Activated CD4-positive, alpha-beta T cell treated with anti-CD3 and anti-CD28 coated beads for 48 hours (primary cell): ENCODE measurements around the gene TRAF3IP3.
A peak's percentile ranks its signal among the peaks of the same experiment; 100 is the strongest.
"Not testable (repeated sequence)": the region's sequence is repeated elsewhere in the genome, so short reads cannot be mapped to it uniquely, and the experiment has no call there.

Experiments
- DNase-seq: peaks from one replicate; pipeline ENCODE4 v3.0.0-alpha.2; 2020

The TRAF3IP3 gene

DNA sequence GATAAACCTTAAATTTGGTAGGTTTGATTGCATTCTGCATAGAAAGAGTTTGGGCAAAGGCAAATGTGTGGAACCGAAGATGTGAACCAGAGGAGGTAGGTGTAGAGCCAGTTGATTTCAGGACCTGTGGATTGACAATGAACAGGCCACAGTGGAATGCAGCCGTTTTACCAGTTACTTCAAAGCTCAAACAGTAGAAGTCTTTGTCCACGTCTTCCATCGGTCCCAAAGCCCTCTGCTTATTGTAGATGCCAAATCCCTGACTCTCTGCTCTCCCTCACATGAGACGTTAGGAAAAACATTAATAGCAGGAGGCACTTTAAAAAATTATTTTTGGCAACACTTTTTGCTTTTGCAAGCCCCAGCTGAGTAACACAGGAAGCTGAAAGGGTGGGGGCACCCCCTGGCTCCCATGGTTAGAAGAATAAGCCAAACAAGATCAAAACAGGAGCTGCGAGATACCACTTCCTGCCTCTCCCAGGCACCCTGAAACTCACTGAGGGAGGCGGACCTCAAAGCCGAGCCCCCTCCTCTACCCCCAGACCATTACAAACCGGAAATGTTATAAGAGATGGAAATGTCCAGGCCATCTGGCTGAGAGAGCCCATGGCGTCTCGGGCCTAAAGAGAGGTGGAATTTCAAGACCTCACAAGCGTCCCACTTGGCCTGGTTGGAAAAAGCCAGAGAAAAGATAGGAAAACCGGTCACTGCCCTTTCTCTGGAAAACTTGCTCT lies 13.5 kb downstream of the TRAF3IP3 start:
- DNase-seq, result peak; percentile 84

DNA sequence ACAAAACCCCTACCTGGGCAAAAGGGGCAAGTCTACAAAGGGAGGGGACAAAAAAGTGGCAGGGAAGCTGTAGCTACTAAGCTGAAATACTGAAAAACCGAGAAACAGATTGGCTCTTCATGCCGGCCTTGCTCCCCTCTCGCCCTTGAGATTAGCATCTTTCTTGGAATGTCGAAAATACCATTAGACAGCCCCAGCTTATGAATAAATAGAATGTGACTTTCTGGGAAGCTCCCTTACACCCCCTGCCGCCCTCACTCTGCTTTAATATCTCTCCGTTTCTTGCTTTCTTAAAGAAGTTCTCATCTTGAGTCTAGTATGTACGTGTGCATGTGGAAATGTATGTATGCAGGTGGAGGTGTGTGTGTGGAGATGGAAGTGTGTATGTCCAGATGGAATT lies 14.1 kb downstream of the TRAF3IP3 start:
- no peak for DNase-seq

DNA sequence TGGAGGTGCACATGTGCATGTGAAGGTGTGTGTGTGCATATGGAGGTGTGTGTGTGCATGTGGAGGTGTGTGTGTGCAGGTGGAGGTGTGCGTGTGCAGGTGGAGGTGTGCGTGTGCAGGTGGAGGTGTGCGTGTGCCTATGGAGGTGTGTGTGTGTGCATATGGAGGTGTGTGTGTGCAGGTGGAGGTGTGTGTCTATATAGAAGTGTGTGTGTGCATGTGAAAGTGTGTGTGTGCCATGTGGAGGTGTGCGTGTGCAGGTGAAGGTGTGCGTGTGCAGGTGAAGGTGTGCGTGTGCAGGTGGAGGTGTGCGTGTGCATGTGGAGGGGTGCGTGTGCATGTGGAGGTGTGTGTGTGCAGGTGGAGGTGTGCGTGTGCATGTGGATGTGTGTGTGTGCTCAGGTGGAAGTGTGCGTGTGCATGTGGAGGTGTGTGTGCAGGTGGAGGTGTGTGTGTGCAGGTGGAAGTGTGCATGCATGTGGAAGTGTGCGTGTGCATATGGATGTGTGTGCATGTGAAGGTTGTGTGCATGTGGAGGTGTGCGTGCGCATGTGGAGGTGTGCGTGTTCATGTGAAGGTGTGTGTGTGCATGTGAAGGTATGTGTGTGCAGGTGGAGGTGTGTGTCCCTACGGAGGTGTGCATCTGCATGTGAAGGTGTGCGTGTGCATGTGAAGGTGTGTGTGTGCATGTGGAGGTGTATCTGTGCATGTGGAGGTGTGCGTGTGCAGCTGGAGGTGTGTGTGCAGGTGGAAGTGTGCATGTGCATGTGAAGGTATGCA lies 15.0 kb downstream of the TRAF3IP3 start:
- no peak for DNase-seq

GRCh38 chr1:209772126-209772525 lies 16.3 kb downstream of the TRAF3IP3 start:
- DNase-seq, result no peak

GRCh38 chr1:209774592-209774991 lies 18.7 kb downstream of the TRAF3IP3 start:
- no peak for DNase-seq

GRCh38 chr1:209775678-209776077 lies 19.8 kb downstream of the TRAF3IP3 start:
- no peak for DNase-seq

DNA sequence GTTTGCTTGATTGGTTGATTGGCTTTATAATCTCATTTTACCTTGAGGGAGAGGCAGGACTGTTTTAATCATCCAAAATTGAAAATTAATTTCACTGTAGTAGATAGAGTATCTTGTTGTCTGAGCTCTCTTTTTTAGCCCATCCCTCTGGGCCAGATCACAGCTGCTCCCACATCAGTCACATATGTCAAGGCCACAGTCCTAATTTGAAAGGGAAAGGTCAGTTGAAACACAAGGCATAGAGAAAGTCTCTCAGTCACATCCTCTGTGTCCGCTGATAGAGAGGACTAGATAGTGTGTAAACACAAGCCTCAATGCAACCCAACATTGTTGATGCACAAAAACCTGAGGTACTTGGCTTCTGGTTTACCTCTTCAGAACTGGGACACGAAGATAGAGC lies 21.7 kb downstream of the TRAF3IP3 start:
- DNase-seq, result no peak

- DNase-seq, result no peak
Observed at GRCh38 chr1:209778102-209778501, 22.2 kb downstream of the TRAF3IP3 start.

- DNase-seq, result no peak
Observed at GRCh38 chr1:209780268-209780667, 24.4 kb downstream of the TRAF3IP3 start.

GRCh38 chr1:209783386-209783785 lies 27.5 kb downstream of the TRAF3IP3 start:
- DNase-seq, result no peak

DNA sequence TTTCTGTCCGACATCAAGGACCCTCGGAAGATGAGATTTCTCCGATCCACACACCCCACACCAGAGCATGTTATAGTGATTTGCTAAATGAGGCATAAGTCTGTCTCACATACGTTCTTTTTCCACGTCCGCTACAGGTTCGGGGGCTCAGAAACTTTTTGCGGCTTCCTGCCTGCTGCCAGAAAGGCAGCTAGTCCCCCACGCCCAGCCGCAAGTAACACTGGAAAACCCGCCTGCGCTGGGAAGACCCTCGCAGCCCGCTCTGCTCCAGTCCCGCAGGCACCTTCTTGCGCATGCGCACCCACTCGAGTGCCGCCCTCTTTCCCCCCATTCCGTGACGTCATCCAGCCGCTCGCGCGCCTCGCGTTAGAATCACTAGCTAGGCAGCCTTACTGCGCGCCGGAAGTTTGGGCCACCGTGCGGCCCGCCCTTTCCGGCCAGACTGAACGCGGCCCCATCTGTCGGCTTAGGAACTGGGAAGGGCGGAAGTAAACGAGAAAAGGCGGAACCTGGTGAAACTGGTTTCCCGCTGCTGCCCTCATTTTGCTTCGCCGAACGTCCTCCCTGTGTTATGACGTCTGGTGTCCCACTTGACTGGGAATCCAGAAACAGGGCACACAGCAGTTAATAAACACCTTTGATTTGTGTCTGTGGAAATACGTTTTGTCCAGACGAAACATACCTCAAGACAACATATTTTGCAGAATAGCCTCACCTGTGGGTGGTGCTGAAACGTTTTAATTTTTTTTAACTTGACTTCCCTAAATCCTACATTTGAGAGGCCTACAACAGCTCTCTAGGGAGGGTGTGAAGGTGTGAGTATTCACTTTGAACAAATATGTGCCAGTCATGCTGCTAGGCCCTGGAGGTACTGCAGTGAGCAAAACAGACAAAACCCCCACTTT lies 28.7 kb downstream of the TRAF3IP3 start, which contains the start of gene C1orf74:
Gene C1orf74, minus strand, starts transcription at position 295 of the 905 bp plus-strand sequence. CDS start 925 bp downstream, outside the sequence.
- DNase-seq, result peak; percentile 100

DNA sequence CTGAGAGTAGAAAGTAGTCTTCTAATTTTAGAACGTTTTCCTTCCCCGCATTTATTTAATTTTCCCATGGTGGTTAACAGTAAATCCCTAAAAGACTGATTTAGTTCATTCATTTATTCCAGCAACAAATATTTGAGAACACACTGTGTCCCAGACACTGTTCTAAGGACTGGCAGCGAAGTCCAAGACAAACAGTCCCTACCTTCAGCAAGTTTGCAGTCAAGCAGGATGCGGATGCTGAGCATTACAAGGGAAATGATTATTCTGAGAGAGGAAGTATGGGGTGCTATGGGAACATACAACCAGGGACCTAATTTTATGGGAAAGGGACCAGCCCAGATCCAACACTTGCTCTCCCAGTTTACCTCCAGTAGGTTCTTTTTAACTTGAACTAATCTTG lies 29.7 kb downstream of the TRAF3IP3 start:
- DNase-seq, result no peak

- DNase-seq, result no peak
Observed at GRCh38 chr1:209786146-209786545, 30.3 kb downstream of the TRAF3IP3 start.

GRCh38 chr1:209787551-209787950 lies 31.7 kb downstream of the TRAF3IP3 start:
- no peak for DNase-seq

- DNase-seq, result no peak
Observed at GRCh38 chr1:209789245-209789644, 33.4 kb downstream of the TRAF3IP3 start.

DNA sequence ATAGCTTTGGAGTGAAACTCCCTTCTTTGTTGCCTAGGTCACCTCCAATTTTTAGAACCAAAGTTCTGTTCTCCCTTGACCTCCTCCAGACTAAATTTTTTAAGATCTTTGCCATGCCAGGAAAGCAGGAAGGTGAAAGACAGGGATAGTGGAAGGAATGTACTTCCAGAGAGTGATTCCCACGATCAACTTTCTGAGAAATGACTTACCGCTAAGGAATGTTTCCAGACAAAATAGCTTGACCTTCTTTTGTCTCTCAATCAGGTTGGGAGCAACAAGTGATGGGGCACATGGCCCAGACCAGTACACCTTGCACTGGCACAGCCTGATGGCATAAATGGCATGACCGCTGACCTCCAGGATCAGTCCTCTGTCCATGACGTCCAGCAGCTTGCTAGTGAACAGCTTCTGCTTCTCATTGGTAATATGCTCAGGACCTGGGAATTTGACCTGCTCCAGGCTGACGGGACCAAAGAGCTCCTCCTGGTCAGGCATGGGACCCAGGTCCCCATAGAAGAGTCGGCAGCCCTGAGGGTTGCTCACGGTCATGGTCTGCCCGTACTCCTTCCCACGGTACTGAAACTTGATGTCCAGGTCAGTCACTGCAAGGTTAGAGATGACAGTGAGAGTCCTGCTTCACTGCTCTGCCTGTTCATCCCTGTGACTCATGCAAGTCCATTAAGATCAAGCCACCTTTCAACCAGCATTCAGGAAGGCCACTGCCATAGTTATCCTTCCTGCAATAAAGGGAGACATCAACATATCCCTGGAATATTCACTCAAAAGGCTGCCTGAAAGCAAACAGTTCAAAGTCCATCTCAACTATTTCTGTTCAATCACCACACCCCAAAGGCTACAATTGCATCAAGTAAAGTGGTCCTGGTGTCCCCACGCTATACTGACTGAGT lies 34.7 kb downstream of the TRAF3IP3 start:
- no peak for DNase-seq

DNA sequence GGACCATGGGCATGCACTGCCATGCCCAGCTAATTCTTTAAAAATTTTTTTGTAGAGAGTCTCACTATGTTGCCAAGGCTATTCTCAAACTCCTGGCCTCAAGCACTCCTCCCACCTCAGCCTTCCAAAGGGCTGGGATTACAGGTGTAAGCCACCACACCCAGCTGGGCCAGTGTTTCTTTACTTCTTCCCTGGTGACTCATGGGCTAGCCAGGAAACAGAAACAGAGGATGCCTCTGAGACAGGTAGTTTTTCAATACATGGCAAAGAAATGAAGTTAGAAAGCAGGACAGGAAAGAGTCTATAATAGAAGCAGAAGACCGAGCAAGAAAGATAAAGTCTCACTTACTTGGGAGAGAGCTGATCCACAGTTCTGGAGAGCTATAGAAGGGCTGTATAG lies 36.1 kb downstream of the TRAF3IP3 start:
- no peak for DNase-seq

DNA sequence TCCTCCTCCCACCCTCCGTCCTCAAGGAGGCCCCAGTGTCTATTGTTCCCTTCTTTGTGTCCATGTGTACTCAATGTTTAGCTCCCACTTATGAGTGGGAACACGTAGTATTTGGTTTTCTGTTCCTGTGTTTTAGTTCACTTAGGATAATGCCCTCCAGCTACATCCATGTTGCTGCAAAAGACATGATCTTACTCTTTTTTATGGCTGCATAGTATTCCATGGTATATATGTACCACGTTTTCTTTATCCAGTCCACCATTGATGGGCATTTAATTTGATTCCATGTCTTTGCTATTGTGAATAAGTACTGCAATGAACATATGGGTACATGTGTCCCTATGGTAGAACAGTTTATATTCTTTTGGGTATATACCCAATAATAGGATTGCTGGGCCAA lies 37.9 kb downstream of the TRAF3IP3 start:
- not testable (repeated sequence) for DNase-seq

DNA sequence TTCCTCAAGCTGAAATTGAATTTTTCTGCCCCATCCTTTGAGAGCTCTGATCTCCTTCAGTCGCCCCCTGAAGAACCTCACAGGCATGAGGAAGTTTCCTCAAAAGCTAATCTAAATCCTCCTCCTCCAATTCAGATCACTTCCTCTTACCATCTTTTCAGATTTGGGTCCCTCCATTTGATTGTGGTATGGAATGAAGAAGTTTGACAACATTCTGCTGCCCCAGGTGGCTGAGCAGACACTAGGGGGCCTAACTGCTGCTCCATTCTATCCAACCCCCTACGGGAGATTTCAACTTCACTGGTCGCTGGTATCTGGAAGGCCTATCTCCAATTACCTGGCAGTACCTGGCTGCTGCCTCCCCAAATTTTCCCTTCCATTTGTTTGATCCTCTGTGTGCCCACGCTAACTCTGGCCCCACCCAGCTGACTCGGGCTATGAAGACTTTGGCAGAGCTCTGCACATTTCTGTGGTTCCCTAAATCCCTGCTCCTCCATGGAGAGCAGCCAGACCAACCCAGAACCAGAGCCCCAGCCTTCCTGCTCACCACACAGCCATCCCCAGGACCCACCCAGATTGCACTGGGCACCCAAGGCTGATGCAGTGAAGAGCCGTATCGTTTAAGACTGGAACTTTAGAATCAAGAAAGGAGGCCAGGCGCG lies 42.3 kb downstream of the TRAF3IP3 start:
- DNase-seq, result no peak

DNA sequence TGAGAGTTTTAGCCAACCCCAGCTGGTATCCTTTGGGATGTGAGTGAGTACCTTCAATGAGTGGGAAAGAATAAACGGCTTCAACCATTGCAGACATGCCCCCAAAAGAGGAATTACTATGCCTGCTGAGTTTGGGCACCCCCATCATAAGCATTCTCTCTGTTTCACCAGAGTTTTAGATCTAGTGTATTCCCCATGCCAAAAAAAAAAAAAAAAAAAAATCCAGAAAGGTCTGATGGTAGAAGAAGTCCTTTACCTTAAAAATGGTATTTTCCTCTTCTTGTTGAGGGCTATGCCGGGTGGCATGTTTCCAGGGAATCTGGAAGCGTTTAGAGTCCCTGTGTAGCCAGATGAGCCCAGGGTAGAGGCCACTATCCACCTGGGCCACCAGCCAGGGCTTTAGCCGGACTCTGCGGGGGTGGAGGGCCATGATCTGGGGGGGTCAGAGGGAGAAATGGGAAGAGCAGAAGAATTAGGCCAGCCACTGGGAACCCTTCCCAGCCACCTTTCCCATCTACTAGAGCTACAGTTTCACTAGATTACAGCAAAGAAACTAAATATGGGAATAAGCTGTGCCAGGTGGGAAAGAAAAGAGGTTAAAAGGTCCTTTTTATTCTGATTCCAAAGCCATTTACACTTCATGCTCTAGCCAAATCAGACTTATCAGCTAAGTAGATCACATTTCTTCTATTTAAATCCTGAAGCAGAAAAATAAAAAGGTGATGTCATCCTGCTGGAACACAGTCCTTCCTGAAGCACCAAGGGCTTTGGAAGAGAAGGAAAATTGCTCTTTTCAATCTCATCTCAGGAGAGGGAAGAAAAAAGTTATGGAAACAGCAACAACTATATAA lies 45.4 kb downstream of the TRAF3IP3 start:
- no peak for DNase-seq
